HPDE6-E6E7 (cell line): ENCODE measurements around the gene SYT2.
"Not testable (repeated sequence)": the region's sequence is repeated elsewhere in the genome, so short reads cannot be mapped to it uniquely, and the experiment has no call there.

Experiments used
- DNase-seq: peaks from one replicate; pipeline ENCODE4 v3.0.0; 2011; ENCODE audit warnings: missing footprints; ENCODE audit errors: extremely low spot score

The SYT2 gene

GRCh38 chr1:202546377-202546776, 163.9 kb downstream of the SYT2 start:
- DNase-seq = not testable (repeated sequence)

- not testable (repeated sequence) for DNase-seq
Observed at GRCh38 chr1:202545647-202546303, 164.5 kb downstream of the SYT2 start.

- DNase-seq = not testable (repeated sequence)
Observed at GRCh38 chr1:202544766-202545449, 165.3 kb downstream of the SYT2 start.

GRCh38 chr1:202543537-202543936, 166.7 kb downstream of the SYT2 start:
- not testable (repeated sequence) for DNase-seq

- not testable (repeated sequence) for DNase-seq
Observed at GRCh38 chr1:202542415-202542814, 167.8 kb downstream of the SYT2 start.

GRCh38 chr1:202540858-202541257, 169.4 kb downstream of the SYT2 start:
- not testable (repeated sequence) for DNase-seq
